GM12878 (cell line): ENCODE data around the gene USP5.
"Not testable (repeated sequence)": the region's sequence is repeated elsewhere in the genome, so short reads cannot be mapped to it uniquely, and the experiment has no call there.

Experiments
- BRCA1 ChIP-seq: IDR thresholded peaks from 2 replicates; pipeline ENCODE4 v1.6.1; 2011; ENCODE audit warnings: low read depth, low read length, improper control_type of control experiment
- FOXM1 ChIP-seq: IDR thresholded peaks from 2 replicates; pipeline ENCODE4 v1.6.1; 2012; ENCODE audit warnings: low read depth, mild to moderate bottlenecking, inconsistent platforms, low read length, moderate library complexity
- NFYA ChIP-seq: IDR thresholded peaks from 2 replicates; pipeline ENCODE4 v1.6.1; 2011; ENCODE audit warnings: low read depth, mild to moderate bottlenecking, low read length, improper control_type of control experiment, borderline replicate concordance
- RAD21 ChIP-seq: IDR thresholded peaks from 2 replicates; pipeline ENCODE4 v1.6.1; 2011; ENCODE audit warnings: mild to moderate bottlenecking, low read depth, low read length, moderate library complexity; ENCODE audit not compliant: insufficient read depth
- ZNF384 ChIP-seq: IDR thresholded peaks from 2 replicates; pipeline ENCODE4 v1.6.1; 2012; ENCODE audit warnings: low read depth, mild to moderate bottlenecking, low read length, improper control_type of control experiment, borderline replicate concordance
- TF ChIP-seq, protein P1 (sequence below), 3 experiments: IDR thresholded peaks in 2 of 3; conservative IDR thresholded peaks in 1 of 3; 2 replicates each; pipeline ENCODE4 v1.5.1; 2011; ENCODE audit warnings: low read depth in 3 of 3, low read length in 3 of 3, mild to moderate bottlenecking in 3 of 3, control low read depth in 2 of 3, moderate library complexity in 2 of 3, inconsistent platforms in 1 of 3, mixed read lengths in 1 of 3; ENCODE audit not compliant: control insufficient read depth in 2 of 3, insufficient read depth in 1 of 3; ENCODE audit errors: extremely low read depth in 1 of 3

DNA sequence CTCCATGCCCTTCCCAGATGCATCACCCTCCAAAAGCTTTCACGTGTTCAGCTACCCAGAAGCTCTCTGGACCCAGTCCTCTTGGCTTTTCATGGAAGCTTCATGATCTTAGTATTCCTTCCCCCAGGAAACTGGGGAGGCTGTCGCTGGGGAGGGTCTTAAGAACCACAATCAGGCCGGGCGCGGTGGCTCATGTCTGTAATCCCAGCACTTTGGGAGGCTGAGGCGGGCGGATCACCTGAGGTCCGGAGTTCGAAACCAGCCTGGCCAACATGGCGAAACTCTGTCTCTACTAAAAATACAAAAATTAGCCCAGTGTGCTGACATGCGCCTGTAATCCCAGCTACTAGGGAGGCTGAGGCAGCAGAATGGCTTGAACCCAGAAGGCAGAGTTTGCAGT, 56.2 kb downstream of the USP5 start:
- TF ChIP-seq, protein P1, sequence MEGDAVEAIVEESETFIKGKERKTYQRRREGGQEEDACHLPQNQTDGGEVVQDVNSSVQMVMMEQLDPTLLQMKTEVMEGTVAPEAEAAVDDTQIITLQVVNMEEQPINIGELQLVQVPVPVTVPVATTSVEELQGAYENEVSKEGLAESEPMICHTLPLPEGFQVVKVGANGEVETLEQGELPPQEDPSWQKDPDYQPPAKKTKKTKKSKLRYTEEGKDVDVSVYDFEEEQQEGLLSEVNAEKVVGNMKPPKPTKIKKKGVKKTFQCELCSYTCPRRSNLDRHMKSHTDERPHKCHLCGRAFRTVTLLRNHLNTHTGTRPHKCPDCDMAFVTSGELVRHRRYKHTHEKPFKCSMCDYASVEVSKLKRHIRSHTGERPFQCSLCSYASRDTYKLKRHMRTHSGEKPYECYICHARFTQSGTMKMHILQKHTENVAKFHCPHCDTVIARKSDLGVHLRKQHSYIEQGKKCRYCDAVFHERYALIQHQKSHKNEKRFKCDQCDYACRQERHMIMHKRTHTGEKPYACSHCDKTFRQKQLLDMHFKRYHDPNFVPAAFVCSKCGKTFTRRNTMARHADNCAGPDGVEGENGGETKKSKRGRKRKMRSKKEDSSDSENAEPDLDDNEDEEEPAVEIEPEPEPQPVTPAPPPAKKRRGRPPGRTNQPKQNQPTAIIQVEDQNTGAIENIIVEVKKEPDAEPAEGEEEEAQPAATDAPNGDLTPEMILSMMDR (IDR thresholded peaks at IDR 0.05 in 2 of 3, conservative IDR thresholded peaks at IDR 0.05 in 1 of 3; ENCODE audit: control insufficient read depth in 2 of 3, extremely low read depth in 1 of 3, insufficient read depth in 1 of 3, low read depth in 3 of 3, low read length in 3 of 3), result not testable (repeated sequence)
- TF ChIP-seq NFYA, ZNF384, BRCA1, FOXM1, RAD21: not testable (repeated sequence)
